ENCODE results near the gene NDFIP2. TPM values are rescaled to one million over a fixed set of nuclear protein-coding genes. Genes with fewer than 3 reads are reported as not detected.

The NDFIP2 gene
- total and polyA plus RNA-seq, 2 experiments from 2014 or later: 28.3 to 28.7 TPM

- TF ChIP-seq REST (IDR thresholded peaks at IDR 0.05; ENCODE audit: unreplicated experiment) (no peak), CREB1 (CRISPR knock-in tag; IDR thresholded peaks at IDR 0.05; ENCODE audit: low read depth) (no peak), POLR2AphosphoS5 (IDR thresholded peaks at IDR 0.05; ENCODE audit: low read depth) (no peak), ZNF114 (CRISPR knock-in tag; IDR thresholded peaks at IDR 0.05) (no peak)
Measured at GRCh38 chr13:79525064-79525857, 44.3 kb downstream of the NDFIP2 start (continued).

GRCh38 chr13:79527698-79528097, 46.7 kb downstream of the NDFIP2 start:
- no peak overlapping the region for H3K27ac ChIP-seq (ENCODE audit: low read depth)
- Mint-ChIP-seq H3K9me3 (no peaks in the 10 kb centered on the region), H3K4me1 (peaks cover 7% of the 10 kb centered on the region), H3K27ac (no peak overlapping the region), H3K27me3 (ENCODE audit: insufficient read depth, low read depth, poor library complexity) (no peaks in the 10 kb centered on the region), H3K36me3 (ENCODE audit: low read depth) (peaks cover 2% of the 10 kb centered on the region; the same call in 1 of the 3 replicates), H3K4me3 (no peak overlapping the region)
- H3K4me1 ChIP-seq (ENCODE audit: insufficient read depth): 0 out of 2 replicates have a peak, but pooled peaks cover 10% of the 10 kb centered on the region
- no peaks in the 10 kb centered on the region for H3F3A ChIP-seq (replicated peaks; ENCODE audit: low read depth)
- H4K20me1 ChIP-seq (replicated peaks; ENCODE audit: insufficient read depth): no peaks in the 10 kb centered on the region
- no peaks in the 10 kb centered on the region; the same call in 1 of the 2 replicates for H3K79me2 ChIP-seq (replicated peaks; ENCODE audit: insufficient read depth)
- no peaks in the 10 kb centered on the region for H3K9me2 ChIP-seq (ENCODE audit: insufficient read depth)
- DNase-seq (ENCODE audit: low spot score) (no peak), ATAC-seq (no peak)
- H3K27me3 ChIP-seq (ENCODE audit: insufficient read depth): no peaks in the 10 kb centered on the region
- H3K4me3 ChIP-seq: no peak overlapping the region
- H3K36me3 ChIP-seq (ENCODE audit: insufficient read depth): no peaks in the 10 kb centered on the region
- no peak overlapping the region for H2AFZ ChIP-seq
- H3K4me2 ChIP-seq: no peak overlapping the region
- TF ChIP-seq ETS1 (IDR thresholded peaks at IDR 0.05) (no peak), ZNF331 (CRISPR knock-in tag; IDR thresholded peaks at IDR 0.05; ENCODE audit: low read depth) (no peak), JUNB (IDR thresholded peaks at IDR 0.05; ENCODE audit: unreplicated experiment) (no peak), ZNF114 (CRISPR knock-in tag; IDR thresholded peaks at IDR 0.05) (no peak), CTCF (conservative IDR thresholded peaks at IDR 0.05; ENCODE audit: low read depth in 2 of 2) (no peak), NANOG (IDR thresholded peaks at IDR 0.05; ENCODE audit: borderline replicate concordance) (no peak), REST (IDR thresholded peaks at IDR 0.05; ENCODE audit: unreplicated experiment) (no peak), CREB1 (CRISPR knock-in tag; IDR thresholded peaks at IDR 0.05; ENCODE audit: low read depth) (no peak), STAT1 (IDR thresholded peaks at IDR 0.05; ENCODE audit: unreplicated experiment) (no peak), EZH2phosphoT487 (IDR thresholded peaks at IDR 0.05; ENCODE audit: unreplicated experiment) (no peak), POLR2AphosphoS5 (IDR thresholded peaks at IDR 0.05; ENCODE audit: low read depth) (no peak), EZH2 (IDR thresholded peaks at IDR 0.05; ENCODE audit: low read depth, unreplicated experiment) (no peak)

Measured in GM23338 (cell line).